Colonic mucosa (tissue), 4 donors: ENCODE data around the gene MFAP4. TPM values are rescaled to one million over a fixed set of nuclear protein-coding genes. Genes with fewer than 3 reads are reported as not detected.

ENCODE experiments used
- DNase-seq: peaks from one replicate; pipeline ENCODE4 v3.0.0-alpha.2; 2020
- H3K27ac ChIP-seq: fragments of 200-600 bp; one replicate; pipeline ENCODE4 v1.8.0; 2021
- H3K27me3 ChIP-seq: fragments of 200-600 bp; one replicate; pipeline ENCODE4 v1.8.0; 2021
- H3K36me3 ChIP-seq: fragments of 200-600 bp; one replicate; pipeline ENCODE4 v1.8.0; 2021
- H3K4me1 ChIP-seq: fragments of 200-600 bp; one replicate; pipeline ENCODE4 v1.8.0; 2021; ENCODE audit warnings: mild to moderate bottlenecking
- H3K4me3 ChIP-seq: fragments of 200-600 bp; one replicate; pipeline ENCODE4 v1.8.0; 2021
- H3K9ac ChIP-seq, 2 donors: one replicate each; pipeline ENCODE4 v1.7.0; 2013; ENCODE audit warnings: control low read depth in 2 of 2, low read depth in 2 of 2, low read length in 2 of 2
- H3K9me3 ChIP-seq: fragments of 200-600 bp; one replicate; pipeline ENCODE4 v1.8.0; 2021
- intact Hi-C: fragments of 100-400 bp; cut with DNase I; formaldehyde crosslinking; loops from one replicate; pipeline ENCODE4 v1.14.1; 2022
- total RNA-seq, 2 donors: library from RNA; stranded (reverse); fragmentation: NEBNext Ultra II Directional in 1 of 2; extraction: Animal tissue kit (Norgen Biotek cat#: 25700) in 1 of 2; gene quantifications; one replicate each; pipeline ENCODE4 v1.2.1, GENCODE V29; 2021
- TF ChIP-seq, protein P1 (sequence below): fragments of 200-600 bp; IDR thresholded peaks from one replicate; pipeline ENCODE4 v1.8.0; 2022; ENCODE audit warnings: antibody characterized with exemption, mild to moderate bottlenecking
- donor health status: healthy.
- donor health status: DM: no; HTN: no; CAD: no.
- donor health status: DM: no; HTN: no; CAD: no.

The MFAP4 gene
- total RNA-seq, 2 donors from 2014 or later, result 22.2 to 56.0 TPM

DNA sequence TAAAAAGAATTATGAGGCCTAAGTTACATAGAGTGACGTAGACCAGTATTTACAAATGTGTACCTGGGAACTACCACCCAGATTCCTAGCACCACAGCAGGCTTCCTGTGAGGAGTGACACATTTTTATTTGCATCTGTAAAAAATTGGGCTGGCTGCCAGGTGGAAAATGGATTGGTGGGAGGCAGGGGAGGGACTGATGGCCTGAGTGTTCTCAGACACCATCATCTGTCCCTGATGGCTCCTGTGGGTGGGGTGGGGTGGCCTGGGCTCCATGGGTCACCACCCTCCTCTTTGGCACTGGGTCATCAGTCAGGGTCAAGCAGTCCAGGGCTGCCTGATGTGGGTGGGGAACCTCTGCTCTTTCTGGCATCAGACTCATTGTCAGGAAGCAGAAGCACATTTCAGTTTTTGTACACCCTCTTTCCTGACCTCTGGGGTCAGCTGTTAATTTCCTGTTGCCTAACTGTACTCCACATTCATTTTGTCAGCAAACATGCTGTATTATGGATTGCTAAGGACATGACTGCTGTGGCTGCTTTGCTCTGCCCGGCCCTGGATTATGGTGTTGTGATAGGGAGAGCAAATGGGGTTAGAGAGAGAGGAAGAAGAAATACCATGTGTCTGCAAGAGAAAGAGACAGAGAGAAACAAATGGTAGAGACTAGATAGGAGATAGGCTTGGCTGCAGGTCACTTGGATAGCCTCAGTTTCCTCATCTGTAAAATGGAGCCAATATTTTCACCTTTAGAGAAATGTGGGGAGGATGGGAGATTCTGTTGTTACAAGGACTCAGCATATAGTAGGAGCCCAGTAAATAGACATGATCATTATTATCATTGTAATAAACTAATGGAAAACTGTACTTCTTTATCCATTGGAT is 11.6 kb upstream of the MFAP4 start:
- intact Hi-C loops, result no loop called here
- Histone ChIP-seq H3K27ac (peak overlapping the region; percentile 74), H3K9ac (peak overlapping the region in 1 of 2 donors; percentile 65), H3K4me1 (peaks cover 20% of the 10 kb centered on the region), H3K27me3 (no peaks in the 10 kb centered on the region), H3K4me3 (no peak overlapping the region), H3K9me3 (no peaks in the 10 kb centered on the region), H3K36me3 (no peaks in the 10 kb centered on the region)
- DNase-seq, result peak; percentile 94
- TF ChIP-seq, protein P1, sequence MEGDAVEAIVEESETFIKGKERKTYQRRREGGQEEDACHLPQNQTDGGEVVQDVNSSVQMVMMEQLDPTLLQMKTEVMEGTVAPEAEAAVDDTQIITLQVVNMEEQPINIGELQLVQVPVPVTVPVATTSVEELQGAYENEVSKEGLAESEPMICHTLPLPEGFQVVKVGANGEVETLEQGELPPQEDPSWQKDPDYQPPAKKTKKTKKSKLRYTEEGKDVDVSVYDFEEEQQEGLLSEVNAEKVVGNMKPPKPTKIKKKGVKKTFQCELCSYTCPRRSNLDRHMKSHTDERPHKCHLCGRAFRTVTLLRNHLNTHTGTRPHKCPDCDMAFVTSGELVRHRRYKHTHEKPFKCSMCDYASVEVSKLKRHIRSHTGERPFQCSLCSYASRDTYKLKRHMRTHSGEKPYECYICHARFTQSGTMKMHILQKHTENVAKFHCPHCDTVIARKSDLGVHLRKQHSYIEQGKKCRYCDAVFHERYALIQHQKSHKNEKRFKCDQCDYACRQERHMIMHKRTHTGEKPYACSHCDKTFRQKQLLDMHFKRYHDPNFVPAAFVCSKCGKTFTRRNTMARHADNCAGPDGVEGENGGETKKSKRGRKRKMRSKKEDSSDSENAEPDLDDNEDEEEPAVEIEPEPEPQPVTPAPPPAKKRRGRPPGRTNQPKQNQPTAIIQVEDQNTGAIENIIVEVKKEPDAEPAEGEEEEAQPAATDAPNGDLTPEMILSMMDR, result no peak

DNA sequence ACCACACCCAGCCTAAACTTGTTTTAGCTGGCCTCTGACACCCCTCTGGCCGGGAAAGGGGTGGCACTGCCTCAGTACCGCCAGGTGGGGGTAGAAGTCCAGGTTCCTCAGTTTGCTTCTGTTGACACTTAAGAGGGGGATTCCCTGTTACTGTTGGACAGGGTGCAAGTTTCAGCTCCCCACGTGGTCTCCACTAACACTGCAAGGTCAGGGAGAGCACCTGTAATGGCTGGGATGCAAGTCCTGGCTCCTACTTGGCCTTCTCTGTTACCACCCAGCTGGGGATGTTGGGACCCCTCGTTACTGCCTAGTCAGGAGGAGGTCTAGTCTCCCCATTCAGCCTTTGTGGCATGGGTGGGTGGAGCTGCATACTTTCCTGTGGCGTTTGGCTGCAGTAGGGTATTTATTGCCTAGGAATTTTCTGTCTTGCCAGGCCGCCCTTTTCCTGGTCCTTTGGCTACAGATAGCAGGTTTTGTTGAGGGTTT is 10.6 kb upstream of the MFAP4 start:
- Histone ChIP-seq H3K4me1 (peaks cover 20% of the 10 kb centered on the region), H3K9ac (peak overlapping the region; percentile 30 to 65), H3K27ac (peak overlapping the region; percentile 74), H3K9me3 (no peaks in the 10 kb centered on the region), H3K4me3 (no peak overlapping the region), H3K27me3 (no peaks in the 10 kb centered on the region), H3K36me3 (no peaks in the 10 kb centered on the region)
- intact Hi-C loops, result no loop called here
- TF ChIP-seq, protein P1, result no peak
- peak; percentile 71 for DNase-seq

DNA sequence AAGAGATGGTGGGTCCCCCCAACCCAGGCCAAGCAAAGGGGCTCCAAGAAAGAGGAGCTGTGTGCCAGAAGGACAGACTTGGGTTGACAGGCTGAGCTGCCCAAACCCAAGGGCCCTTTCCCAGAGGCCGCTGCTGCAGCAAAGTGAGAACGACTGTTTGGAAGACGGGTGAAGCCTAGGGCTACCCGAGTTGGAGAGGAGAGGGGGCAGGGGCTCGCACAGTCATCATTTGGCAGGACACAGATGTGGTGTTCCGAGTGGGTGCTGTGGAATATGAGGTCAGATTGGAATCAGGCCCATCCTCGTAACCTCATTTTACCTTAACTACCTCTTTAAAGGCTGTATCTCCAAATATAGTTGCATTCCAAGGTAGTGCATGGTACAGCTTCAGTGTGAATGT is 5.3 kb upstream of the MFAP4 start:
- intact Hi-C loops, result no loop called here
- TF ChIP-seq, protein P1, result no peak
- Histone ChIP-seq H3K4me1 (no peaks in the 10 kb centered on the region), H3K27me3 (no peaks in the 10 kb centered on the region), H3K4me3 (no peak overlapping the region), H3K27ac (no peak overlapping the region), H3K9me3 (no peaks in the 10 kb centered on the region), H3K36me3 (no peaks in the 10 kb centered on the region), H3K9ac (no peak overlapping the region)
- DNase-seq, result no peak

DNA sequence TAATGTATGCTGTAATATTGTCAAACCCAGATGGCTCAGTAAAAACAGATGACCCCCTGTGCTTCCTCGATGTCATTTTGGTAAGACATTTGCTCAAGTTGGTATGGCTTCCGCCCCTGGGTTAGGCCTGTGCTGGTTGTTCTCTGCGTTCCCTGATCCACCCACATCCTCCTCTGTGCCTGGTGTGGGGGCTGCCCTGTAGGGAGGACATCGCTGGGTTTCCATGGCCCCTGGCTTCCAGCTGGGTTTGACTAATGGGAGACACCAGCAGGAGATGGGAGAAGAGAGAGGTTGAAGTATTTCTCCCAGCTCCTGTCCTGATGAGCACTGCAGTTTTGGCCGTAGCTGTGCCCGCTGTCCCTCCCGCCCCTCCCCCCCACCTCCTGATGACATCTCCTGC is 4.4 kb upstream of the MFAP4 start:
- no peaks in the 10 kb centered on the region for H3K27me3 ChIP-seq
- no peak overlapping the region for H3K27ac ChIP-seq
- no peaks in the 10 kb centered on the region for H3K4me1 ChIP-seq
- TF ChIP-seq, protein P1, result no peak
- no peak overlapping the region for H3K9ac ChIP-seq
- intact Hi-C loops, result no loop called here
- H3K4me3 ChIP-seq, result no peak overlapping the region
- no peaks in the 10 kb centered on the region for H3K36me3 ChIP-seq
- DNase-seq, result no peak
- no peaks in the 10 kb centered on the region for H3K9me3 ChIP-seq

DNA sequence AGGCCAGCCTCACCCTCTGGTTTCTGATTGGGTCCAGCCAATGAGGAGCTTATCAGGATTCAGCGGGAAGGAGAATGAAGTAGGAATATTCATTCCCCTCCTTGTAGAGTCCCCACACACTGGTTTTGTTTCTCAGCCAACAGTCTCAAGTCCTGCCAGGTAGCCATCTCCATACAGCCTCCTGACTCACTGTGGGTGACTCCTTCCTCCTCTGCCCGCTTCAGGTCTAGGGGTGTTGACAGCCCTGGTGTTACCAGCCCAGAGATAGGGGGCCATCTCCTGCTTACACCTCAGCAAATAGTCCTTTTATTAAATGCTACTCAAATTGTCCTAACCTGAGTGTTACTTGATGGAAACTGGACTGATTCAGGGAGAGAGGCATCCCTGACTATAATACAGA is 4.0 kb upstream of the MFAP4 start:
- DNase-seq, result no peak
- H3K4me1 ChIP-seq, result no peaks in the 10 kb centered on the region
- no peak overlapping the region for H3K9ac ChIP-seq
- no peaks in the 10 kb centered on the region for H3K9me3 ChIP-seq
- intact Hi-C loops, result no loop called here
- H3K27ac ChIP-seq, result no peak overlapping the region
- TF ChIP-seq, protein P1, result no peak
- no peaks in the 10 kb centered on the region for H3K36me3 ChIP-seq
- no peak overlapping the region for H3K4me3 ChIP-seq
- H3K27me3 ChIP-seq, result no peaks in the 10 kb centered on the region
